ENCODE results near the gene NMBR.
"Not testable (repeated sequence)": the region's sequence is repeated elsewhere in the genome, so short reads cannot be mapped to it uniquely, and the experiment has no call there.

Gene NMBR

GRCh38 chr6:142146828-142147662 lies at the start of gene NMBR, which contains the start of gene VTA1:
NMBR (minus strand) TSS chr6:142147122; CDS start chr6:142088658, 58,464 bp downstream.
VTA1 (plus strand) TSS chr6:142147263; CDS start chr6:142147288, 25 bp downstream.
- Histone ChIP-seq H2AFZ (ENCODE audit: low read depth, low read length) (peak within 1 kb of the TSS; percentile 86), H3K27me3 (ENCODE audit: insufficient read depth, low read length) (no peaks in the 10 kb centered on the region), H3K4me1 (ENCODE audit: insufficient read depth, low read length) (peaks cover 17% of the 10 kb centered on the region), H3K9me3 (ENCODE audit: low read length) (no peaks in the 10 kb centered on the region), H3K36me3 (ENCODE audit: insufficient read depth, low read length) (peaks cover 10% of the 10 kb centered on the region), H3K4me3 (ENCODE audit: low read length) (peak within 1 kb of the TSS; percentile 89)

DNA sequence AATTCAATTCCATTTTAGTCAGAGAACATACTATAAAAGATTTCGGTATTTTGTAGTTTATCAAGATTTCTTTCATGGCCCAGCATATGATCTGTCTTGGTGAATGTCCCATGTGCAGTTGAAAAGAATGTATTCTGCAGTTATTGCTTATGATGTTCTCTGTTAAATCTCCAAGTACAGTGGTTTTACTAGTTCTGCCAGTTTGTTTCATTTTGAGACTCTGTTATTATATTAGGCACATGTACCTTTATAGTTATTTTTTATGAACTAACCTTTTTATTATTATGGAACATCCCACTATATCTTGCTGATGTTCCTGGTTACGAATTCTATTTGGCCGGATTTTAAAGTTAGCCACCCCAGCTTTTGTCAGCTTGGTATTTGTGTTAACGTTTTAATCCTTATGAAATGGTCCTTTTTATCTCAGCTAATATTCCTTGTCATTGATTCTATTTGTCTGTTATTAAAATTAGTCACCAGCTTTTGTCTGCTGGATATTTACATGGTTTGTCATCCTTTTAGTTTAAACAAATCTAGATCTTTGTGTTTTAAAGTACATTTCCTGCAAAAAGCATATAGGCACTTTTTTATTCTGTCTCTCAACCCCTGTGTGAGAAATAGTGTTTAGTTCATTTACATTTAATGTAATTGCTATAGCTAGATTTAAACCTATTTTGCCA lies 49.1 kb upstream of the NMBR start:
- peaks cover 19% of the 10 kb centered on the region for H3K36me3 ChIP-seq (ENCODE audit: insufficient read depth, low read length)
- no peak overlapping the region for H2AFZ ChIP-seq (ENCODE audit: low read depth, low read length)
- H3K9me3 ChIP-seq (ENCODE audit: low read length): no peaks in the 10 kb centered on the region
- no peak overlapping the region for H3K4me3 ChIP-seq (ENCODE audit: low read length)
- H3K27me3 ChIP-seq (ENCODE audit: insufficient read depth, low read length): no peaks in the 10 kb centered on the region
- no peaks in the 10 kb centered on the region for H3K4me1 ChIP-seq (ENCODE audit: insufficient read depth, low read length)

DNA sequence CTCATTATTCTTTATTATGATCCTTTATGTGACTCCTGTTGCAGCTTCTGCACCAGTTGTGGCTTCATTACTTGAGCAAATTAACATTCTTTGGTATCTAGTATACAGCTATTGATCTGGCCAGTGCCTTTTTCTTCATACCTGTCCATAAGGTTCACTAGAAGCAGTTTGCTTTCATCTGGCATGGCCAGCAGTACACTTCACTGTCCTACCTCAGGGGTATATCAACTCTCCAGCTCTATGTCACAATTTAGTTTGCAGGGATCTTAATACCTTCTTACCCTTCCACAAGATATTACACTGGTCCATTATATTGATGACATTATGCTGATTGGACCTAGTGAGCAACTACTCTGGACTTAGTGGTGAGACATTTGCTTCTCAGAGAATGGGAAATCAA lies 46.7 kb upstream of the NMBR start:
- H3K4me3 ChIP-seq (ENCODE audit: low read length): no peak overlapping the region
- H2AFZ ChIP-seq (ENCODE audit: low read depth, low read length): no peak overlapping the region
- peaks cover 13% of the 10 kb centered on the region for H3K36me3 ChIP-seq (ENCODE audit: insufficient read depth, low read length)
- no peaks in the 10 kb centered on the region for H3K4me1 ChIP-seq (ENCODE audit: insufficient read depth, low read length)
- H3K9me3 ChIP-seq (ENCODE audit: low read length): no peaks in the 10 kb centered on the region
- H3K27me3 ChIP-seq (ENCODE audit: insufficient read depth, low read length): no peaks in the 10 kb centered on the region

DNA sequence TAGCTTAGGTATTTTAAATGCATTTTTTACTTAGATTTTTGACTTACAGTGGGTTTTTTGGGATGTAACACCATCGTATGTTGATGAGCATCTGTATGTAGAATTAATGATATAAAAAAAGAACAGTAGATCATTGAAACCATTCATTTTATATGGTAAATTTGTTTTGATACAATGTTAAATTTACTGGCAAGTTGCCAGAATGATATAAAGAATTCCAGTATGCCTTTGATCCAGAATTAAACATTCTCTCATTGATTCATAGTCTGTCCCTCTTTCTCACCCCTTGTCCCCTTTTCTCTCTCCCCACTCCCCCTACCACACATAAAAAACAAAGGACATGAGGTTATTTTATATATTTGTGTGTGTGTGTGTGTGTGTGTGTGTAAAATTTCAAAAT lies 45.4 kb upstream of the NMBR start:
- H3K4me1 ChIP-seq (ENCODE audit: insufficient read depth, low read length): no peaks in the 10 kb centered on the region

GRCh38 chr6:142189057-142189456 lies 42.1 kb upstream of the NMBR start:
- Histone ChIP-seq H2AFZ (ENCODE audit: low read depth, low read length) (no peak overlapping the region), H3K4me3 (ENCODE audit: low read length) (no peak overlapping the region), H3K4me1 (ENCODE audit: insufficient read depth, low read length) (no peaks in the 10 kb centered on the region), H3K9me3 (ENCODE audit: low read length) (no peaks in the 10 kb centered on the region), H3K36me3 (ENCODE audit: insufficient read depth, low read length) (peaks cover 9% of the 10 kb centered on the region), H3K27me3 (ENCODE audit: insufficient read depth, low read length) (no peaks in the 10 kb centered on the region)

More for the DNA sequence above, 45.4 kb upstream of the NMBR start:
- H3K27me3 ChIP-seq (ENCODE audit: insufficient read depth, low read length): no peaks in the 10 kb centered on the region
- no peaks in the 10 kb centered on the region for H3K9me3 ChIP-seq (ENCODE audit: low read length)
- H3K36me3 ChIP-seq (ENCODE audit: insufficient read depth, low read length): peaks cover 9% of the 10 kb centered on the region
- no peak overlapping the region for H2AFZ ChIP-seq (ENCODE audit: low read depth, low read length)
- H3K4me3 ChIP-seq (ENCODE audit: low read length): no peak overlapping the region

GRCh38 chr6:142188341-142188740 lies 41.4 kb upstream of the NMBR start:
- H3K4me1 ChIP-seq (ENCODE audit: insufficient read depth, low read length); H3K4me3 ChIP-seq (ENCODE audit: low read length); H3K27me3 ChIP-seq (ENCODE audit: insufficient read depth, low read length); H3K9me3 ChIP-seq (ENCODE audit: low read length); H3K36me3 ChIP-seq (ENCODE audit: insufficient read depth, low read length); H2AFZ ChIP-seq (ENCODE audit: low read depth, low read length): not testable (repeated sequence)

- Histone ChIP-seq H3K4me3 (ENCODE audit: low read length) (no peak overlapping the region), H3K4me1 (ENCODE audit: insufficient read depth, low read length) (peaks cover under 1% of the 10 kb centered on the region), H3K9me3 (ENCODE audit: low read length) (no peaks in the 10 kb centered on the region), H3K27me3 (ENCODE audit: insufficient read depth, low read length) (no peaks in the 10 kb centered on the region), H3K36me3 (ENCODE audit: insufficient read depth, low read length) (peaks cover 12% of the 10 kb centered on the region), H2AFZ (ENCODE audit: low read depth, low read length) (no peak overlapping the region)
Measured at GRCh38 chr6:142187209-142187608, 40.3 kb upstream of the NMBR start.

- Histone ChIP-seq H2AFZ (ENCODE audit: low read depth, low read length) (no peak overlapping the region), H3K4me1 (ENCODE audit: insufficient read depth, low read length) (peaks cover 4% of the 10 kb centered on the region), H3K27me3 (ENCODE audit: insufficient read depth, low read length) (no peaks in the 10 kb centered on the region), H3K36me3 (ENCODE audit: insufficient read depth, low read length) (peaks cover 13% of the 10 kb centered on the region), H3K4me3 (ENCODE audit: low read length) (no peak overlapping the region), H3K9me3 (ENCODE audit: low read length) (no peaks in the 10 kb centered on the region)
Measured at GRCh38 chr6:142185641-142186040, 38.7 kb upstream of the NMBR start.

DNA sequence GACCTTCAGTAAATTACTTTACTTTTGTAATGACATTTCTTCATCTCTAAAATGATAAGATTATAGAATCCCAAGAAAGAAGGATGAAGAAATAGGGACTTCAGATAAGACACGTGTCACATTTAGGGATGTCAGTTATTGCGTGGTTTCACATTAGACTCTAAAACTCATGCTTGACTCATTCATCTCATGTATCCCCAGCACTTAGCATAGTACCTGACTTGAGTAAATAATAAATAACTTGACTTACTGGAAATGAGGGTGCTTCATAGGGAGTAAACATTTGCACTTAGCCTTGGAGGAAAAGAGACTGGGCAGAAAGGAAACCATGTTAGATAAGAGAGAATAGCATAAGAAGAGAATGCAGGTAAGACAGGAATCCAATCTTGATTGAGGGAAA lies 37.4 kb upstream of the NMBR start:
- H3K27me3 ChIP-seq (ENCODE audit: insufficient read depth, low read length): no peaks in the 10 kb centered on the region
- H3K36me3 ChIP-seq (ENCODE audit: insufficient read depth, low read length): peaks cover 8% of the 10 kb centered on the region
- peaks cover 4% of the 10 kb centered on the region for H3K4me1 ChIP-seq (ENCODE audit: insufficient read depth, low read length)
- no peak overlapping the region for H3K4me3 ChIP-seq (ENCODE audit: low read length)
- no peaks in the 10 kb centered on the region for H3K9me3 ChIP-seq (ENCODE audit: low read length)
- H2AFZ ChIP-seq (ENCODE audit: low read depth, low read length): no peak overlapping the region

DNA sequence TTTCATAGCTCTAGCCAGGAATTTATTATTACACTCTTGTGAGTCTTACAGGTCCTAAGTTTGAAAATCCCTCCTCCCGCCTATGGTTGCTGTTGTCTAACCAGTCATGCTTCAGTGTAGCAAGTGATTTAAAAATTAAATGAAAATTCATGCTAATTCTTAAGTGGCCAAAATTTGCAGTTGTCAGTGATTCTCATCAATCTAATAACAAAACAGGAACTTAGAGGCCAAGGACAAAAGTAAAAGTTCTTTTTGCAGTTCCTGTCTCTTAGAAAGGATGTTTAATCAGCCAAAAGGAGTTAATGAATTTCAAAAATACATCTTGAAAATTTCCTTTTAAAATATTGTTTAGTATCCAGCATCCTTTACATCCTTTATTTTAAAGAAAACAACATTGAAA lies 36.4 kb upstream of the NMBR start:
- Histone ChIP-seq H3K36me3 (ENCODE audit: insufficient read depth, low read length) (peaks cover 8% of the 10 kb centered on the region), H3K27me3 (ENCODE audit: insufficient read depth, low read length) (no peaks in the 10 kb centered on the region), H3K9me3 (ENCODE audit: low read length) (no peaks in the 10 kb centered on the region), H3K4me3 (ENCODE audit: low read length) (no peak overlapping the region), H3K4me1 (ENCODE audit: insufficient read depth, low read length) (peaks cover 4% of the 10 kb centered on the region), H2AFZ (ENCODE audit: low read depth, low read length) (no peak overlapping the region)

DNA sequence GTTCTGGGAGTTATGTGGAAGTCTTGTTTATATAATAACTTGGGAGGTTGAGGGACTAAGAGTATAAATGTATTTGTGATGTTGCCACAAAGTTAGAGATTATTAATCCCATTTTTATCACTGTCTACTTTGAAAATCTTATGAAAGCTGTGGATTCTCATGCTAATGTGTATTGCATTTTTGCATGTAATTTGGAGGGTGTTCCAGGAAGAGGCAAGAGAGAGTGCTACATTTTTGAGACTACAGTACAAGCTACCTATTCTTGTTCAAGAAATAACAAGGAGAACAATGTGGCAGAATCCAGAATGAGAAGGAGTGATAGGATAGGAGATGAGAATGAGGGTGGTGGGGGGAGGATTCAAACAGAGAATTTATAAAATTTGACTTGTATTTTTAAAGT lies 35.1 kb upstream of the NMBR start:
- Histone ChIP-seq H3K27me3 (ENCODE audit: insufficient read depth, low read length) (no peaks in the 10 kb centered on the region), H3K4me1 (ENCODE audit: insufficient read depth, low read length) (peaks cover 4% of the 10 kb centered on the region), H3K4me3 (ENCODE audit: low read length) (no peak overlapping the region), H3K36me3 (ENCODE audit: insufficient read depth, low read length) (peaks cover 19% of the 10 kb centered on the region), H3K9me3 (ENCODE audit: low read length) (peaks cover 4% of the 10 kb centered on the region), H2AFZ (ENCODE audit: low read depth, low read length) (no peak overlapping the region)

- H3K4me3 ChIP-seq (ENCODE audit: low read length): no peak overlapping the region
Measured at GRCh38 chr6:142178129-142178528, 31.2 kb upstream of the NMBR start.

DNA sequence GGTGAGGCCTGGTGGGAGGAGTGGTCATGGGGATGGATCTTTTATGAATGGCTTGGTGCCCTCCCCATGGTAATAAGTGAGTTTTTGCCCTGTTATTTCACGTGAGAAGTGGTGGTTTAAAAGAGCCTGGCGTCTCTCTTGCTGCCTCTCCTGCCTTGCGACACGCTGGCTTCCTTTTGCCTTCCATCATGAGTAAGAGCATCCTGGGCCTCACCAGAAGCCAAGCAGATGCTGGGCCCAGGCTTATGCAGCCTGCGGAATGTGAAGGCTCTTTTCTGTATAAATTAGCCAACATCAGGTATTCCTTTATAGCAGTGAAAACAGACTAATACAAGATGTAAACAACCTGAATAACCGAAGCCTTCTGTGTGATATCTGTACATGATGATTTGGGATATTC lies 27.8 kb upstream of the NMBR start:
- H3K9me3 ChIP-seq (ENCODE audit: low read length): peaks cover 4% of the 10 kb centered on the region
- no peak overlapping the region for H2AFZ ChIP-seq (ENCODE audit: low read depth, low read length)
- no peak overlapping the region for H3K4me3 ChIP-seq (ENCODE audit: low read length)
- H3K27me3 ChIP-seq (ENCODE audit: insufficient read depth, low read length): no peaks in the 10 kb centered on the region
- peaks cover 57% of the 10 kb centered on the region for H3K36me3 ChIP-seq (ENCODE audit: insufficient read depth, low read length)
- no peaks in the 10 kb centered on the region for H3K4me1 ChIP-seq (ENCODE audit: insufficient read depth, low read length)

More at GRCh38 chr6:142178129-142178528, 31.2 kb upstream of the NMBR start:
- no peak overlapping the region for H2AFZ ChIP-seq (ENCODE audit: low read depth, low read length)
- peaks cover 4% of the 10 kb centered on the region for H3K9me3 ChIP-seq (ENCODE audit: low read length)
- H3K27me3 ChIP-seq (ENCODE audit: insufficient read depth, low read length): no peaks in the 10 kb centered on the region
- peaks cover 4% of the 10 kb centered on the region for H3K4me1 ChIP-seq (ENCODE audit: insufficient read depth, low read length)
- peaks cover 38% of the 10 kb centered on the region for H3K36me3 ChIP-seq (ENCODE audit: insufficient read depth, low read length)

All from neuron (in vitro differentiated cells).